HUDEP-2 (cell line): ENCODE results near the gene ABCA3.
"Not testable (repeated sequence)": the region's sequence is repeated elsewhere in the genome, so short reads cannot be mapped to it uniquely, and the experiment has no call there.

ENCODE experiments used
- DNase-seq, 76 experiments: peaks; one replicate each; lab custom pipeline; 2025; ENCODE audit not compliant: unreplicated experiment in 76 of 76; lab: John Stamatoyannopoulos, UW

The ABCA3 gene

DNA sequence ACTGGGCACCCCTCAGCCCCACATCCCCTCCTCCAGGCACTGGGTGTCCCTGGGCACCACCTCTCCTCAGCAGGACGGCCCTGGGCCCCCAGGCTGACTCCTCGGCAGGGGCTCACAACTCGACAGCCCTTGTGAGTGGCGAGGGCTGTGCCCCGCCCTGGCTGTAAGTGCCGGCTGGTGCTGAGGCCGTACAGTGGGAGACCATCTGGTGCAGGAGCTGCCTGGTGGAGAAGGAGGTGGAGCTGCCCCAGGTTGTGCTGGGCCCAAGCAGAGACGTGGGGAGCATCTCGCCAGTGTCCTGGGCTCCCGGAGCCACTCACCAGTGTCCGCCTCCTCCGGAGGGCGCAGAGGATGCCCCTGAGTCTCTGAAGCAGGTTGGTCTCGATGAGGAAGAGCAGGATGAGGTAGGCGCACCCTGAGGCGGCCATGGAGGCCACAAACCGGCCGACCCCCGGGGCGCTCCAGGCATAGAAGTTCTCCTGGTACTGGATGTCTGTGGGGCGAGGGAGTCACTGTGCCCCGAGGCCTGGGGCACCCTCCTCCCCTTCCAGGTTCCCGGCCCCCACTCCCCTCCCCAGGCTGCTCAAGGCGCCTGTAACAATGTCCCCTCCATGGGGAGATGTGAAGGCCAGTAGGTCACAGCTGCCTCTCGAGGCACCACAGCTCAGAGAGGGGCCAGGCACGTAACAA lies 57.5 kb downstream of the ABCA3 start:
- DNase-seq: no peak

DNA sequence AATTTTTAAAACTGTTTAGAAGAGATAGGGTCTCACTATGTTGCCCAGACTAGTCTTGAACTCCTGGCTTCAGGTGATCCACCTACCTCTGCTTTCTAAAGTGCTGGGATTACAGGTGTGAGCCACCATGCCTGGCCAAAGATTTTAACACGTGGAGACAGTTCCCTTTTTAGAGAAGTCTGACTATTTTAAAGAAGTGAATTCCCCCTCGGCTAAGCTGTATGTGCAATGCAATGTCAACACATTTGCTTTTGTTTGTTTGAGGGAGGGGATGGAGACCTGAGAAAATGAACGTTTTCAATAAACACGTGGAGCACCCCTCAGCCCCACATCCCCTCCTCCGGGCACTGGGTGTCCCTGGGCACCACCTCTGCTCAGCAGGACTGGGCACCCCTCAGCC lies 58.3 kb downstream of the ABCA3 start:
- no peak for DNase-seq

DNA sequence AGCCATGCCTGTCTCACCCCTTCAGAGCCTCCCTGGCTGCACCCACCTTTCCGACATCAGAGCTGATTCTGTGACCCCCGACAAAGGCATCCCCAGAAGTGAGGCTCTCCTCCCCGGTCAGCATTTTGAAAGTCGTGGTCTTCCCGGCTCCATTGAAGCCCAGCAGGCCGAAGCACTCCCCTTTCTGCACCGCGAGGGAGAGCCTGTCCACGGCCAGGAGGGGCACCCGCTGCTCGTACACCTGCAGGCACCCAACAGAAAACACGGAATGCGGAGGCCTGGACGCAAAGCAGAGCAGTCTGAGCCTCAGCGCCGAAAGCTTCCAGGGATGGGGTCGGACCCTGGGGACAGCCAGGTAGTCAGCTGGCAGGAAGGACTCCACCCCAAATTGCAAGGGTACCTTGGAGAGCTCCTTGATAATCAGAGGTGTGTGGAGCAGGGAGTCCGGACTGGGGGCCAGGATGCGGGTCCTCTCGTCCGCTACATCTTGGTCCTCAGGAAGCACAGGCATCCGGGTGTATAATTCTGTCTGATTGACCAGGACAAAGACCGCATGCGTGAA lies 59.5 kb downstream of the ABCA3 start:
- DNase-seq: no peak

- no peak for DNase-seq
These were observed 60.1 kb downstream of the ABCA3 start for GRCh38 chr16:2280461-2280860.

DNA sequence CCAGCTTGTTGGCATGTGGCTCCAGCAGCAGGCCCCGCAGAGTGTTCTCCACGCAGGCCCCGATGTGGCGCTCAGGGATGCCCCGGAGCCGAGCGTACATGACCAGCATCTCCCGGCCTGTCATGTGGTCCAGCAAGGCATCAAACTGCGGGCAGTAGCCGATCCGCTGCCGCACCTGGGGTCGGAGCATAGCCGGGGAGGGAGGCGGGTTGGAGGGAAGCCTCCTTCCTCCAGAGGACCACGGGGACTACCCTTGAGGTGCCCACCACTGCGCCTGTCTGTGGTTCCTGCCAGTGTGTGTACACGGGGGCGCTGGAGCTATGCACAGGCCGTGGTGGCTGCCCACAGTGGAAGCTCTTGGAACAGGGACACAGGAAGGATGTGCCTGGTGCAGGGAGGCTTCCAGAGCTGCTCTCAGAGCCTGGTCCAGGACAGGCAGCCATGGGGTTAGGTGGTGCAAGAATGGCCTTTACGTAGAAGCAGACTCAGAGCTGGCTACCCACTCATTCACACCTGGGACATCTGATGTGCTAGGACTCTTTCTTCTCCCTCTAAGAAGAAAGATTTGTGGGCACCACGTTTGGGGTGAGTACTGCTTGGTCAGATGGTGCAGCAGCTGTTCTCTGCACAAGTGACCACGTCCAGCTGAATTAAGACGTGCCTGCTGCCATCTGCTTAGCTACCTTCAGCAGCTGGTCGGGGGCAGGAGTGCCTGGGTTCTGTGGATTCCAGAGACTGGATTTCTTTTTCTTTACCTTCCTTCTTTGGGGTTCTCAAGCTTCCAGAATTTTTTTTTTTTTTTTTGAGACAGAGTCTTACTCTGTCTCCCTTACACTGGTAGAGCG lies 61.4 kb downstream of the ABCA3 start:
- DNase-seq: no peak

DNA sequence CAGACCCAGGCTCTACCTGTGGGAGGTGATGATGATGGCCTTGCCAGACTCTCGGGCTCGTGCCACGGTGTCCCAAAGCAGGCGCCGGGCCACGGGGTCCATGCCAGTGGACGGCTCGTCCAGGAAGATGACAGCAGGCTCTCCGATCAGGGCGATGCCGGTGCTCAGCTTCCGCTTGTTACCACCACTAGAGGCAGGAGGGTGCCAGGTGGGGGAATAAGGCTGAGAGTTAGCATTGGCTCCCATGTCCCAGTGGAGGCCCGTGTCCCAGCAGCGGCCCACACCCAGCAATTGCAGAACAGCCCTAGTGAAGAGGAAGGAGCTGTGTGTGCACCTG lies 62.3 kb downstream of the ABCA3 start:
- DNase-seq: no peak

- DNase-seq: no peak
These were observed 62.9 kb downstream of the ABCA3 start for GRCh38 chr16:2277466-2278271.

DNA sequence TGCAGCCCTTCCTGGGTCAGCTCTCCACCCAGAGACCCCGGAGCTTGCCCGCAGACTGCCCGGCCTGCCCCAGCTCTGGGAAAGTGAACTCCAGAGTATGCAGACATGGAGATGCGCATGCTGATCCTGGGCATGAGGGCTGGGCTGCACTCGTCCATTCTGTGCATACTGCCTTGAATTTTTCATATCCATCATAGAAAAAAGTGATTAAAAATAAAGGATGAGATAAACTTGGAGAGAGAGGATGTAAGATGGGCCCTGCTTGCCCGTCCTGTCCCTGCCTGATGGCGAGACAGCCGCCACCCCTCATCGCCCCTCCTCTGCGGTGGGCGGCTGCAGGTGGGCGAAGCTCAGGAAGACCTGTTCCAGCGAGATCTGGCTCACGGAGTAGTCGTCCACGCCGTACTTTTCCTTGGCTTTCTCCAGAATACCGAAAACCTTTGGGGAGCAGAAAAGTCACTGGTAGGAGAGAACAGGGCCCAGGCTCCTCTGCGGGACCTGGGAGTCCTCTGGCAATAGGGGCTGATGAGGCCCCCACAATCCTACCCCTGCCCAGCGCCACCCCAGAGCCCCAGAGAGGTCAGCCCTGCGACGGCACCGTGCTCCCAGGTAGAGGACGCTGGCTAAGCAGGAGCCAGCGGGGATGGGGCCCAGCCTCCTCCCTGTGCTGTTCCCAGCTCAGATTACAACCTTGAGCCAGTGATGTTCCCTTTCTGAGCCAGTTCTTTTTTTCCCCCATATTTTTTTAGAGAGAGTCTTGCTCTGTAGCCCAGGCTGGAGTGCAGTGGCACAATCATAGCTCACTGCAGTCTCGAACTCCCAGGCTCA lies 63.9 kb downstream of the ABCA3 start:
- no peak for DNase-seq

DNA sequence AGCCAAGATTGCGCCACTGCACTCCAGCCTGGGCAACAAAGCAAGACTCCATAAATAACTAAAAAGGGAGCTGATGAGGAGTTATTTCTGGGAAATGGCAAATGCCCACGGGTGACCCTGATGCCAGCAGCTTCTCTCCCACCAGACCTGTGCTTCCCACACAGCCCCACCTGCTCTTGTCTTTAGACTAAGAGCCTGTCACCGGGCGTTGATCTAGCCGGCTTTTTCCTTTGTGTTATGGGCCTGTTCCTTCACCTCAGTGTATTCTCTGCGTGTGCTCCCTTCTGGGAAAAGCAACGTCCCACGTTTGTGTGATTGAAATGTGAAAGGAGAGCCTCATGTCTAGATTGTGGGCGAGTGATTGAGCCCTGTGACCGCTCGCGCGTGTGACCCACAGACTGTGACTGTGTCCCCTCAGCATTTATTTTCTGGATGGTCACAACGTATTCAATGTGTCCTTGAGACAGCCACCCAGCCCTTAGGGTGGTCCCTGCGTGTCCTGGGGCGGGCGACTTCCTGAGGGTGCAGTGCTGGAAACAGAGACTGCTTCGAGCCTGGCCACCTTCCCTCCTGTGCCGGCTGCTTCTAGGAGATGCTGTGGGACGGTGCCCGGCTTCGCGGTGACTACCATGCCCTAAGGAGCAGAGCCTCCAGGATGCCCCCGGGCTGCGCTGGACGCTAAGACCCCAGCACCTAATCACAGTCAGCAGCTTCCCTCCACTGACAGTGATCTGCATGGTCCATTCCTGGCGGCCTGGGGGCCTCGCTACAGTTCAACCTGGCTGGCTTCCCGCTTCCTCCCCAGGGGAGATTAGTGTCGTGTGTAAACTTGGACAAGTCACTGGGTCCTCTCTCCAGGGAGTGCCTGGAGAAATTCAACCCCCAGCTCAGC lies 64.8 kb downstream of the ABCA3 start:
- DNase-seq: no peak

- no peak for DNase-seq
These were observed 66.6 kb downstream of the ABCA3 start for GRCh38 chr16:2273931-2274330.

- DNase-seq: no peak
These were observed 67.0 kb downstream of the ABCA3 start for GRCh38 chr16:2273484-2273883.

DNA sequence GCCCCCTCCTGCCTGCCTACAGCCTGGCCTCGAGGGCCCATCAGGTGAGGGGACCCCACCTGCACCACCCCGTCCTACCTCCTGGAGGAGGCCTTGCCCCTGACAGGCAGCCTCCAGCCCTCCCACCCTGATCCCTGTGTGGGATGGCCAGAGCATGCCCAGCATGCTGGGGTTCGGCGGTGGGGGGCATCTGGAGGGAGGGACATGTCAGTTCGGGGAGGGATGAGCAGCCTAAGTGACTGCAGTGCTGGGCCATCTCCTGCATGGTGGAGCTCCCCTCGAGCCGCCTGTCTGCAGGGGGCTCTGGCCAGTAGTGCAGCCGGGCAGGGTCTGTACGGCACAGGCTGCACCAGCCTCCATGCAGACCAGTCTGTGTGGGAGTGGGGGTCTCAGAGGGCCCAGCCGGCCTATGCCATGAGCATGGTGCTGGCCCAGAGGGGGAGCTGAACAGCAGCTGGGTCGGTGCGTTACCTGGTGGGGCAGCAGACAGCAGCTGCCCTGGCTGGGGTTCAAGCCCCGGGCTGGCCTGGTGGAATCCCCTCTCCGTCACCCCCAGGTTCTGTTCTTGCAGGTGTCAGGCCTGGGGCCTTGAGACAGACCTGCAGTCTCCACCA lies 68.6 kb downstream of the ABCA3 start:
- no peak for DNase-seq

DNA sequence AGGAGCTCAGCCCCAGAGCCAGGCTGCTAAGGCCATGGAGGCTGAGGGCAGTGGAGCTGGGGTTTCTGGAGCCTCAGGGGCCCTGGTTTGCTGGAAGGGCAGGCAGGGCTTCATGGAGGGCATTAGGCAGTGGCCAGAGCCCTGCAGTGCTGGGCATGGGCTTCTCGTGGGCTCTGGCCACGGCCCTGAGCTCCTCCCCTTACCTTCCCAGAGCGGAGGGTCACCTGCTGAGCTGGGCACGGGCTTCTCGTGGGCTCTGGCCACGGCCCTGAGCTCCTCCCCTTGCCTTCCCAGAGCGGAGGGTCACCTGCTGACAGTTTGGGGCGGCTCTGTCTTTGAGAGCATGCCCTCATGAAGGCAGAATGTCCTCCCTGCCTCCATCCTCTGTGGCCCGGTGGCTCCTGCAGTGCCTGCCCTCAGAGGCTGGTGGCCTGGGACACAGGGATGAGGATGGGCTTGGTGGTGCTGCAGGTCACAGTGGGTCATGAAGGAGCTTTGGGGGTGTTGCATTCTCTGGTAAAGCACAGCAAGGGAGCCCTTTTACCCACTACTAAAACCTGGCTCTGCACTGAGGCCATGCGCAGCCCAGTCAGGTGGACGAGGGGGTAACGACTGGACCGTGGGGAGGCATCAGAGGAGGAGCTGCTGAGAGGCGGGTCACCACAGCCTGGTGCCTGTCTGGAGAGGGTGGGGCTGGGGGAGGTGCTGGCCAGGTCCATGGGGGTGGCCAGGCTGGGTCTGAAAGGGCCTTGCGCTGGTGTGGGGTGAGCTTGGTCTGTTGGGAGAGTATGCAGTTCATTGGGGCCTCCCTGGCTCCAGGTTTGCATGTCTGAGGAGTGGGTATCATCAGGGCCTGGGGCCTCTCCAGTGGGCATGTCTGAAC lies 69.7 kb downstream of the ABCA3 start:
- DNase-seq: no peak

GRCh38 chr16:2270070-2270462 lies 70.5 kb downstream of the ABCA3 start:
- no peak for DNase-seq

DNA sequence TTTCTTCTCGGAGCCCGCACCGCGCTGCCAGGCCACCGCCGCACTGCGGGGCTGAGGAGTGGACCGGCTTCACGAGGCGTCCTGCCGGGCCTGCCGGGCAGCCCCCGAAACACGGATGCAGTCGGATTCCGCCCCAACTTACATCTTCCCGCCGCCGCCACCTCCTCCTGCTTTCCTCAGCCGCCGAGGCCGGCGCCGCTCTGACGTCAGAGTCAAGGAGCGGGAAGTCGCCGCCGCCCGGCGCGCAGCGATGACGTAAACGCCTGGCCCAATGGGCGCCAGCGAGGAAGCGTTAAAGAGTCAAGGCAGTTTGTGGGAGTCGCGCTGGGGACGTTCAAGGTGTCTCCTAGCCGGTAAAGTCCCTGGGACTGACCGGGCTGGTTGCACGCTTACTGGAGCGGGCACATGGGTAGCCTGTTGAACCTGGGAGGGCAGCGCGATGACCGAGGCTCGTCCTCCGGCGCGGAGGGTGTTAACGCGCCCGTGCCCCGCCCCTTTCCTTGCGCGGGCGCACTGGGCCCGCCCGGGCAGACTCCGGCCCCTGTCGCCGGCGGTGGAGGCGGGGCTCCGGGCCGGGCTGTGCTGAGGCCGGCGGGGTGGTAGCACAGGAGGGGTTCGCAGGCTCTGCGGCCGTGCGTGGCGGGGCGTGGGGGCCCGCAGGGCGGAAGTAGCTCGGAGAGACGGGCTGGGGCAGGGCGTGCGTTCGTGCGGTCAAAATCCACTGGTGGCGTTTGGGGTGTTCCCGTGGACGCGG lies 72.4 kb downstream of the ABCA3 start, which contains the start of gene RNPS1:
Gene RNPS1 (minus strand): TSS at position 214 of the 754 bp plus-strand sequence. CDS start 3,483 bp downstream, outside the sequence.
- peak in 75 of 76 experiments; percentile 57 to 95 (median 87) for DNase-seq

DNA sequence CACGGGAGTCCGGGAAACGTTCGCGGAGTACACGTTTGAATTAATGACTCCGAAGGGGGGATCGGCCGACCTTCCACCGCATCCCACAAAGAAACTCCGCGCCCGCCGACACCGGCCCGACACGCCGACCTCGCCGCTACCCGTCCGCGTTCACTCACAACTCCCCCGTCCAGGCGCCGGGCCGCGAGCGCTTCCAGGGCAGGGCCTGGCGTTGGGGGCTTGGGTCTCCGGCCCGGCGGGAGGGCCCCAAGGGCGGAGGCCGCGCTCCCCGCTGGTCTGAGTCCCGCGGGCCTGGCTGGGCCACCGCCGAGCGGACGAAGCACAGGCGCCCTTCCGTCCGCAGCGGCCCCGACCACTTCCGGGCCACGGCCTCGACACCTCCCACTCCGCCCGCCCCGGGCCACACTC lies 73.0 kb downstream of the ABCA3 start:
- peak in 12 of 76 experiments; percentile 32 to 77 (median 66) for DNase-seq

DNA sequence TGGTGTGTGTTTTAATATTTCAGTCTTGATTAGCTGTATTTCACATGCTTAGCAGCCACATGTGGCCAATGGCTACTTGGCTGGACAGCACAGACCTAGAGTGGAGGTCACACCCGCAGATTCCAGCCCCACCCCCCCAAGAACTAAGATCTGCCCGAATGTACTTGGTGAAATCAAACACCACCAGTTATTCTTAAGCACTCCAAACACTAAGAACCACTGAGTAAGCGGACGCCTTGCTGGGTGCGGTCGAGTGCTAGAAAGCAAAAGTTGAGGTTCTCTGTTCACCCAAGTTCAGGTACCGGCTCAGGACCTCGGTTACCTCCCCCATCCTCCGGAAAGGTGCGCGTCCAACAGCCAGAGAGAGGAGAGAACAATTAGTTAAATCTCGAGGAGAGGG lies 73.6 kb downstream of the ABCA3 start:
- DNase-seq: not testable (repeated sequence)
